ENCODE measurements around the gene MRPL2.
"Not testable (repeated sequence)": the region's sequence is repeated elsewhere in the genome, so short reads cannot be mapped to it uniquely, and the experiment has no call there.

The MRPL2 gene

GRCh38 chr6:43081922-43082321, 22.7 kb upstream of the MRPL2 start:
- not testable (repeated sequence) for DNase-seq

DNA sequence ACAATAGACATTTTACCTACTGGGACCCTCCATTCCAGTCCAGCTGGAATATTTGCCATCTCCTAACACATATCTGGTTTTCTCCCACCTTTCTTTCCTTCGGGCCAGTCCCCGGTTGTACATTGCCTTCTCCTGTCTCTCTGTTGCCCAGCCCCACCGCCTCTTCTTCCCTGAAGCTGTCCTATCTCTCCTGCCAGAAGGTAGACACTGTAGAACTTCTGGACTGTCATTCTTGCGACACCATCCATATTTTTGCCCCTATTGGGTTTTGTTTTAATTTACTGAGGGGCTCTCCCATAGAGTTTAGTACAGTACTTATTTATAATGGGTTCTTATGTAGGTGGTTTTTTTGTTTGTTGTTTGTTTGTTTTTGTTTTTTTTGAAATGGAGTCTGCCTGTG, 21.8 kb upstream of the MRPL2 start:
- DNase-seq: no peak

GRCh38 chr6:43078691-43079090, 19.5 kb upstream of the MRPL2 start:
- DNase-seq: no peak

GRCh38 chr6:43077981-43078511, 18.8 kb upstream of the MRPL2 start:
- DNase-seq: no peak

DNA sequence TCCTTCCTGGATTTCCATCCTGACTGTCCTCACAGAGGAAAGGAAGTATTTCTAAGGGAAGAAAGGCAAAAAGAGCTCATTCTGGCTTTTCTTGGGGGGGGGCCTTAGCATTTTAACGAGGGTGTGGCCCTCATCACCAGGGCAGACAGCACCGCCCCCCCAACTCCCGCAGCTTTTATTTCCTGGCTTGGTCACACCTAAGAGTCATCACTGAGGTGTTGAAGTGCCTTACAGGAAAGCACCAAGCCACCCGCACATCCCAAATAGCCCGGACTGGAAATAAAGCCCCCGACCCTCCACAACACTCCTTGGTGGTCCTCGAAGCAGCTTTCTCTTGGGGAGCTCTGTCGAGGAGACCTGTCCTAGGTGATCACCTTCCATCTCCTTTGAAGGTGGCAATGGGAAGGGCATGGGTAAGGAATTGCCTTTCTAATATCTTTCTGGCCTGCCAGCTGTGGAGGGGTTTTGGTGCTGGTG, 18.1 kb upstream of the MRPL2 start:
- DNase-seq: no peak

DNA sequence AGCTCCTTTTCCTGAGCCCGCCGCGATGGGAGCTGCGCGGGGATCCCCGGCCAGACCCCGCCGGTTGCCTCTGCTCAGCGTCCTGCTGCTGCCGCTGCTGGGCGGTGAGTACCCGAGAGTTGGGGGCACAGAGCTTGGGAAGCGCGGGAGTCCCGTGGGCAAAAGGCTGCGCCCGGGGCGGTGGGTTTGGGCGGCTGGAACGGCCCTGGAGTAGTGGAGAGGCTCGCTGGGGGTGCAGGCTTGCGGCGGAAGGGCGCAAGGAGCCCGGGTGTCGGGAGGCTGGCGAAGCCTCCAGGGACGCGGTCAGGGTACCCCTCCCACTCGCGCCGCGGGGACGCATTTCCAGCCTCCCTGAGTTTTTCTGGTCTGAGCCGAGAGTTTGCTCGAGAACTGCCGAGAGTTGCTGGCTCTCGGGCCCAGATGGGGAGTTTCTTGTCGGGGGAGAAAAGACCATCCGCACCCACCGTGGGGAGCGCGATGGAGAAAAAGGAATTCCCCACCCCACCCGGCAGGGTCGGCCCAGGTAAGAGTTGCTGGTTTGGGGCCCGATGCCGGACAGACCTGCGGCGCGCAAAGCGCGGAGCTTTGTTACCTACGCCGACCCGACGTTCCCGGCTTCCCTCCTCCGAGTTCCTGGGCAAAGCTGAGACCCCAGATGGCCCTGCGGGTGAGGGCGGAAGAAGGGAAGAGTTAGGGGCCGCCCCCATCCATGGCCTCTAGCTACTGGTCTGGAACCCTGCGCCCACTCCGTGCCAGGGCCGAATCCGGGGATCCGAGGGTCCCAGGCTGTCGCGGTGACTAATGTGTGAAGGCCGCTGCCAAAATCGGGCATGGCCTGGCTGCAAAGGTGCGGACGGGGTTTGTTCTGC, 17.5 kb upstream of the MRPL2 start:
- no peak for DNase-seq

DNA sequence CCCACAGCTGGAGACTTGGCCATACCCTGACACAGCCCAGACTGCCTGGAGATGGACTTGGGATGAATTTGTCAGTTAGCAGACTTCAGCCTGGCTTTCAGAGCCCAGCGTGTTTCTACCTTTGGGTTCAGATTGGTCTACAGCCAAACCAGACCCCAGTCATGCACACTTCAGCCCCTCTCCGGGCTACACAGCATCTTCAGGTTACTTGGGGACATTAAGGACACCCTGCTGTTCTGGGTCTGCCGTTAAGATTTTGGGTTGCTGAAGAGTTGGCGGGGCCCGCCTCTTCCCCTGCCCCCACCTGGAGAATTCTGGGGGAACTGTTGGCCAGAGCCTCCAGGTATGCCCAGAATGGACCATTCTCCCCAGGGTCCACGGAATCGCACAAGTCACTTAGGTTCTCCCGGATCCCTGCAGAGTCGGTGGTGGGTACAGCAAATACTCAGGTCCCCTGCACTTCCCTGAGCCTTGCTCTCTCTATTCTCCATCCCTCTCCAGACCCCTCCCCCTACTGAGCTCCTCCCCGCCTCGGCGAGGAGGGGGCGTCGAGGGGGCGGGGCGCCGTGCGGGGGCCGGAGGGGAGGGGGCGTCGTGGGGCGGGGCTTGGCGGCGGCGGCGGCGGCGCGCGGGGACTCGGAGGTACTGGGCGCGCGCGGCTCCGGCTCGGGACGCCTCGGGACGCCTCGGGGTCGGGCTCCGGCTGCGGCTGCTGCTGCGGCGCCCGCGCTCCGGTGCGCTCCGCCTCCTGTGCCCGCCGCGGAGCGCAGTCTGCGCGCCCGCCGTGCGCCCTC, 16.6 kb upstream of the MRPL2 start, which contains the start of gene PTK7:
PTK7 (plus strand) TSS at position 645 of the 794 bp plus-strand sequence. CDS start 175 bp downstream, outside the sequence.
- peak; percentile 24 for DNase-seq

GRCh38 chr6:43074847-43075669, 15.8 kb upstream of the MRPL2 start:
- no peak for DNase-seq

- no peak for DNase-seq
Observed at GRCh38 chr6:43070028-43070632, 10.9 kb upstream of the MRPL2 start.

- DNase-seq: no peak
Observed at GRCh38 chr6:43062818-43063217, 3.6 kb upstream of the MRPL2 start.

- DNase-seq: no peak
Observed at GRCh38 chr6:43061861-43062260, 2.6 kb upstream of the MRPL2 start.

DNA sequence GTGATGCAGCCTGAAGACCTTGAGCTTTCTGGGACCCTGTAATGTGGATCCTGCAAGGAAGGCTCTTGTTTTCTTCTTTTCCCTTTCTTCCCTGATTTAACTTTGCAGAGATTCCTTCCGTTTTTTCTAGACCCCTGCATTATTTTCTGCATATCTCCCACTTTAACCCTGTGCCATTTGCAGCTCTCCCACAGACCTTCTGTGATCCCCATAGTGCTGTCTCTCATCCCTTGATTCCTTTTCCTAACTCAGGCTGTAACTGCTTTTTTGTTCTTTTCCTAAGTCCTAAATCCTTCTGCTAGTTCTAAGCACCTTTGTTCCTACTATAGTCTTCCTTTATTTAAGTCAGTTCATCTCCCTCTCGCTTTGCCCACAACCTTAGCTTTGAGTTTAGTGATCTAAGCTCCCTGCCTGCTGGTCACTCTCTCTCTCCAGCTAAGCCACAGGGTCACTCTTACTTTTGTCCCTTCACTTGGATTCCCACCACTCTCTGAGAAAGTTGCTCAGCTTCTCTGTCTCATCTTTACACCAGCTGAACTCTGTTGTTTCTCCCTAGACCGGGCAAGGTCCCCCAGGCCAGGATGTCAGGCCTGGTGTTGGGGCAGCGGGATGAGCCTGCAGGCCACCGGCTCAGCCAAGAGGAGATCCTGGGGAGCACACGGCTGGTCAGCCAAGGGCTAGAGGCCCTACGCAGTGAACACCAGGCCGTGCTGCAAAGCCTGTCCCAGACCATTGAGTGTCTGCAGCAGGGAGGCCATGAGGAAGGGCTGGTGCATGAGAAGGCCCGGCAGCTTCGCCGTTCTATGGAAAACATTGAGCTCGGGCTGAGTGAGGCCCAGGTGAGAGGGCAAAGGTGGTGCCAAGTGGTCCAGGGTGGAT, 1.8 kb upstream of the MRPL2 start:
- no peak for DNase-seq

GRCh38 chr6:43060034-43060754, 960 bp upstream of the MRPL2 start:
- no peak for DNase-seq

DNA sequence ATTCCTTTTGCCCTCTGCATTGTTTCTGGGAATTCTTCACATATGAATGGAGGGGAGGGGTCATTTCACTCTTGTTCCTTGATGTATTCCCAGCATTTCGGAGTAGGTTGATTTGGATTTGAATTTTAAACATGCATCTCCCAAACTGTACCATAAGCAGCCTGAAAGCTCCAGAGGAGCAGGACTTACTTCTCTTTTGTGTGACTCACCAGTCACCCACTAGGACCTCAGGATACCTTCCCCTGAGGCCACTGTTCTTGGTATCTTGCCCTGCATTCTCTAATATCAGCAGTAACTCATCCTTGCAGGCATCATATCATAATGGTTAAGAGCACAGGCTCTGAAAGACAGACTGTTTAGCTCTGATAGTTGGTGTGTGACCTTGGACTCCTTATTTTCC, 703 bp downstream of the MRPL2 start:
- DNase-seq: no peak

GRCh38 chr6:43055966-43056365, 3.3 kb downstream of the MRPL2 start:
- no peak for DNase-seq

DNA sequence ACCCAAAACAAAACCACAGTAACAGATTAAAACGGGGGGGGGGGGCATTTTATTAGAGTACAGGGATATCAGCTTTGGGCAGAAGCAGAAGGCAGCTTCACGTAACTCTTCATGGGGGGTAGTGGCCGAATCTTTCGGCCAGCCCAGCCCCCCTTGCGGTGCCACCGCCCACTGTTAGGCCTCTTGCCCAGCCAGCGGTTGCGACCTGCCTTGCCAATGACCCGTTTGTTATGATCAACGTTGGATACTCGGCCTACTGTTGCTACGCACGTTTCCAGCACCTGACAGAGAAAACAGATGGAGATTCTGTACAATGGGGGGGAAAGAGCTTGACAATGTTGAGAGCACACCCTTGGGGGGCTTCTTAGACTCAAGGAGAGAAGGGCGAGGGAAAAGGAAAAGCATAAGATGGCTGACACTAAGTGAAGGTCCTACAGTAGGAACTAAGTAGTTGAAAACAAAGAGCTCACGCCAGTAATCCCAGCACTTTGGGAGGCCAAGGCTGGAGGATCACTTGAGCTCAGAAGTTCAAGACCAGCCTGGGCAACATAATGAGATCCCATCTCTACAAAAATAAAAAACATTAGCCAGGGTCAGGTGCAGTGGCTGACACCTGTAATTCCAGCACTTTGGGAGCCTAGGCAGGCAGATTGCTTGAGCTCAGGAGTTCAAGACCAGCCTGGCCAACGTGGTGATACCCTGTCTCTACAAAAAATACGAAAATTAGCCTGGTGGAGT, 4.9 kb downstream of the MRPL2 start:
- no peak for DNase-seq

- DNase-seq: peak; percentile 87
Observed at GRCh38 chr6:43053545-43054205, 5.6 kb downstream of the MRPL2 start, which contains the start of gene CUL7. Gene CUL7 (minus strand): TSS chr6:43053851. CDS start chr6:43052788, 1,063 bp downstream.

DNA sequence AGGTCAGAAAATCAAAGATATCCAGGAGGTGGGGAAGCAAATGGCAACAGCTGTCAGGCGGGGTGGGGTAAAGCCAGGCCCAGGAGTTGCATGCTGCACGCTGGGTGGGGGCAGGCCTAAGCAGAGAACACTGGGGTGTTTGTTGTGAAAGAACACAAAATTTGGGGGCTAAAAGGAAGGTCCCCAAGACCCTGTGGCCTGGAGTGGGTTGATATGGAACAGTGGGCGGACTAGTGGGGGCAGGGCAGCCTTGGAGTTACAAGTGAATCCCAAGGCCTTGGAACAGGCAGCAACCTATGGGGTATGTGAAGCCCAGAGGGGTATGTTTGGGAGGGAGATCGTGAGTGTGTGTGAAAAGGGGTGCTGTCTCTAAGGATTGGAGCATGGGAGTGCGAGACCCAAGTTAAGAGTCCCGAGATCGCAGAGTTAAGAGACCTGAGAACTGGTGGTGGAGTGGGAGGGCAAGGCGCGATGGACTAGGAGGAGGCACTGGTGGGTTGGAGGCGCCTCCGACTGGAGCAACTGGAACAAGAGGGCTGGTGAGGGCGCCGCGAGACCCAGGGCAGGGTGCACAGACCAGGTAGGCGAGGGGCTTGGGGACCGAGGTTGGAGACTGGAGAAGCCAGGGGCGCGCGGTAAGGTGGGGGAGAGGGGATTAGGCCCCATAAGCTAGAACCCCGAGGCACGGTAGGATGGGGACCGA, 6.2 kb downstream of the MRPL2 start:
- DNase-seq: no peak
